Spleen (tissue), 7 donors: Measurements from ENCODE around the gene FYB1.

ENCODE experiments used
- POLR2A ChIP-seq, 3 donors: fragments of 450-650 bp; IDR thresholded peaks; one replicate each; pipeline ENCODE4 v1.5.1; 2017; ENCODE audit warnings: antibody characterized with exemption in 3 of 3, mild to moderate bottlenecking in 1 of 3
- POLR2AphosphoS5 ChIP-seq, 3 donors: sonication (generic); formaldehyde crosslinking; IDR thresholded peaks; one replicate each; pipeline ENCODE4 v1.5.1; 2017; ENCODE audit warnings: antibody characterized with exemption in 3 of 3
- TF ChIP-seq, protein P1 (sequence below), 11 experiments: fragments of 200-600 bp in 7 of 11; fragments of 450-650 bp in 4 of 11; sonication (generic) in 4 of 11; IDR thresholded peaks in 8 of 11; conservative IDR thresholded peaks in 3 of 11; 1 replicate in 7 of 11; 2 replicates in 4 of 11; pipeline versions ENCODE4 v1.4.0 to v1.8.0; 2016 to 2021; ENCODE audit warnings: antibody characterized with exemption in 11 of 11, inconsistent platforms in 4 of 11, mild to moderate bottlenecking in 1 of 11
- donor health status: DM: no; HTN: no; CAD: no; lungs with moderate emphysema.
- donor health status: DM: no; HTN: no; CAD: no.
- donor health status: DM: no; HTN: no; CAD: no.

GRCh38 chr5:39057734-39058133 lies 161.6 kb downstream of the FYB1 start:
- TF ChIP-seq, protein P1, sequence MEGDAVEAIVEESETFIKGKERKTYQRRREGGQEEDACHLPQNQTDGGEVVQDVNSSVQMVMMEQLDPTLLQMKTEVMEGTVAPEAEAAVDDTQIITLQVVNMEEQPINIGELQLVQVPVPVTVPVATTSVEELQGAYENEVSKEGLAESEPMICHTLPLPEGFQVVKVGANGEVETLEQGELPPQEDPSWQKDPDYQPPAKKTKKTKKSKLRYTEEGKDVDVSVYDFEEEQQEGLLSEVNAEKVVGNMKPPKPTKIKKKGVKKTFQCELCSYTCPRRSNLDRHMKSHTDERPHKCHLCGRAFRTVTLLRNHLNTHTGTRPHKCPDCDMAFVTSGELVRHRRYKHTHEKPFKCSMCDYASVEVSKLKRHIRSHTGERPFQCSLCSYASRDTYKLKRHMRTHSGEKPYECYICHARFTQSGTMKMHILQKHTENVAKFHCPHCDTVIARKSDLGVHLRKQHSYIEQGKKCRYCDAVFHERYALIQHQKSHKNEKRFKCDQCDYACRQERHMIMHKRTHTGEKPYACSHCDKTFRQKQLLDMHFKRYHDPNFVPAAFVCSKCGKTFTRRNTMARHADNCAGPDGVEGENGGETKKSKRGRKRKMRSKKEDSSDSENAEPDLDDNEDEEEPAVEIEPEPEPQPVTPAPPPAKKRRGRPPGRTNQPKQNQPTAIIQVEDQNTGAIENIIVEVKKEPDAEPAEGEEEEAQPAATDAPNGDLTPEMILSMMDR (IDR thresholded peaks at IDR 0.05 in 8 of 11, conservative IDR thresholded peaks at IDR 0.05 in 3 of 11) = no peak
- TF ChIP-seq POLR2A (IDR thresholded peaks at IDR 0.05) (no peak), POLR2AphosphoS5 (IDR thresholded peaks at IDR 0.05) (no peak)
